Muscle of leg (tissue), 11 donors: ENCODE results near the gene RNF130. TPM values are rescaled to one million over a fixed set of nuclear protein-coding genes. Genes with fewer than 3 reads are reported as not detected.
"Not testable (repeated sequence)": the region's sequence is repeated elsewhere in the genome, so short reads cannot be mapped to it uniquely, and the experiment has no call there.

ENCODE experiments used
- DNase-seq: peaks from one replicate; pipeline ENCODE4 v3.0.0; 2013
- H3K27ac ChIP-seq: one replicate; pipeline ENCODE4 v1.5.1; 2013; ENCODE audit warnings: mild to moderate bottlenecking, low read length, control low read depth
- H3K27me3 ChIP-seq: one replicate; pipeline ENCODE4 v1.6.1; 2013; ENCODE audit warnings: low read length; ENCODE audit not compliant: control insufficient read depth, insufficient read depth
- H3K36me3 ChIP-seq: one replicate; pipeline ENCODE4 v1.6.1; 2013; ENCODE audit warnings: low read length; ENCODE audit not compliant: control insufficient read depth, insufficient read depth
- H3K4me1 ChIP-seq: one replicate; pipeline ENCODE4 v1.6.1; 2013; ENCODE audit warnings: low read length; ENCODE audit not compliant: control insufficient read depth, insufficient read depth
- H3K4me3 ChIP-seq: one replicate; pipeline ENCODE4 v1.5.1; 2013; ENCODE audit warnings: low read length, control low read depth
- H3K9me3 ChIP-seq: replicated peaks from 2 replicates; pipeline ENCODE4 v1.6.1; 2013; ENCODE audit warnings: low read depth, low read length; ENCODE audit not compliant: control insufficient read depth
- WGBS: methylation state at CpG from one replicate; pipeline ENCODE4 v1.1.5; 2013; ENCODE audit warnings: missing lambda C conversion rate; ENCODE audit not compliant: insufficient coverage; 5-methylcytosine and 5-hydroxymethylcytosine counted together
- polyA plus RNA-seq, 8 donors: library from polyadenylated mRNA; unstranded; fragments of 120-200 nt; gene quantifications; one replicate each; pipeline versions ENCODE4 v1.2.1 to v1.2.3, GENCODE V29; 2013; ENCODE audit warnings: inconsistent platforms in 1 of 8, low replicate concordance in 1 of 8; ENCODE audit not compliant: insufficient read length in 8 of 8, insufficient read depth in 1 of 8
- total RNA-seq: library from RNA; stranded (reverse); fragments of 120-200 nt; gene quantifications from one replicate; pipeline ENCODE4 v1.2.4, GENCODE V29; 2013

The RNF130 gene
- total and polyA plus RNA-seq, 9 donors = 34.4 to 45.3 (median 37.0) TPM

DNA sequence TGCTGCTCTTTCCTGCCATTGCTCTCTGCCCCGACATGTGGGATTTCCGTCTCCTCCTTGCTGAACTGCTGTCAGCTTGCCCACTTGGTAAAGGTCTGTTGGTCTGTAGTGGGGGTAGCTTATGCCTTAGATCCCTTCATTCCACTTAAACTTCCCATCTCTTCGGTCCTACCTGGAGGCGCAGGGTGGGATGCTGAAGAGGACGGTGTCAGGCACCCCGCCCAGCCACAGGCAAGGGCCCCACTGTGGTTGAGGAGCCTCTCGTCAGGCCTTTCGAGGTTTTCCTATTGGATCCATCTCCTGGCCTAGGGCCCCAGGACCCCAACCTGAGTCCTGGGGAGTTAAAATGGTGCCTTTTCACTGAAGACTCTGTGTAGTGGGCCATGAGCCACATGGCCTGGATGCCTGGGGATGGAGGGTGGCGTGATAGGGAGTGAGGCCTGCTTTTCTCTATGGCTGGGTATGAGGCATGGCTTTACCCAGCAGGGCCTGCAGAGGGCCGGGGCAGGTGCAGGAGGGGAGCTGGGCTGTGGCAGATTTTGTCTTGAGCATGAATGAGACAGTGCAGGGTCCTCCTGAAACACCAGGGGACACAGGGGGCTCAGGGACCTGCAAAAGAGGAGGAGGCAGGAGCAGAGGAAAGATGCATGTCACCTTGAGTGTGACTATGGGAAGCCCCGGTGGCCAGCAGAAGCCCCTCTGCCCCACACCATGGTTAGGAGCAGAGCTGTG, 25.8 kb upstream of the RNF130 start:
- Histone ChIP-seq H3K27ac (no peak overlapping the region), H3K36me3 (no peaks in the 10 kb centered on the region), H3K27me3 (no peaks in the 10 kb centered on the region), H3K4me1 (no peaks in the 10 kb centered on the region), H3K9me3 (no peaks in the 10 kb centered on the region), H3K4me3 (no peak overlapping the region)
- WGBS = 86% methylated on average over 3 of the region's 11 CpGs
- DNase-seq = no peak

DNA sequence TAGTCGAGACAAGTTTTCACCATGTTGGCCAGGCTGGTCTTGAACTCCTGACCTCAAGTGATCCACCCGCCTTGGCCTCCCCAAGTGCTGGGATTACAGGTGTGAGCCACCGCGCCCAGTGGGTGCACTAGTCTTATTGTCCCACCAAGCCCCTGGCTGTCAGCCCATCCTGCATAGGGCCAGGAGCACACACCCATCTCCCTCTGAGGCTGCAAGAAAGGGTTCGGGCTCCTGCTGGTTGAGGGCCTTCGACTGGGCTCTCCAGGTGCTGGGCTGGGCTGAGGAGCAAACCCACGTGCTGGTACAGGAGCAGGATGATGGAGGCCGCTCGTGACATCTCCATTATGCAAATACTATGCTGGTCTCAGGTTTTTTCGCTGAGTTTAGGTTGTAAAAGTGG, 25.1 kb upstream of the RNF130 start:
- Histone ChIP-seq H3K27ac (no peak overlapping the region), H3K4me1 (no peaks in the 10 kb centered on the region), H3K27me3 (no peaks in the 10 kb centered on the region), H3K9me3 (no peaks in the 10 kb centered on the region), H3K4me3 (no peak overlapping the region), H3K36me3 (no peaks in the 10 kb centered on the region)
- DNase-seq = no peak
- WGBS = 96% methylated on average over 4 of the region's 10 CpGs

DNA sequence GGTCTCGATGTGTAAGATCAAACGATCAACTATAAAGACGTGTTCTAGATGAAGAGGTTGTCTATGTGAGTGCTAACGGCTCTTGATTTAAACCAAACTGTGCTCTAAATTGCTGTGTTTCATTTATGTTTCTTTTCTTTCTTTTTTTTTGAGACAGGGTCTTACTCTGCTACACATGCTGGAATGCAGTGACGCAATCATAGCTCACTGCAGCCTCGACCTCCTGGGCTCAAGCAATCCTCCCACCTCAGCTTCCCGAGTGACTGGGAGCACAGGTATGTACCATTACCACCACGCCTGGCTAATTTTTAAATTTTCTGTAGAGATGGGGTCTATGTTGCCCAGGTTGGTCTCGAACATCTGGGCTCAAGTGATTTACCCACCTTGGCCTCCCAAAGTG, 24.0 kb upstream of the RNF130 start:
- Histone ChIP-seq H3K4me3 (no peak overlapping the region), H3K27me3 (no peaks in the 10 kb centered on the region), H3K36me3 (no peaks in the 10 kb centered on the region), H3K4me1 (peaks cover 6% of the 10 kb centered on the region), H3K27ac (no peak overlapping the region), H3K9me3 (no peaks in the 10 kb centered on the region)
- DNase-seq = no peak
- 80% methylated on average over 2 of the region's 9 CpGs for WGBS

DNA sequence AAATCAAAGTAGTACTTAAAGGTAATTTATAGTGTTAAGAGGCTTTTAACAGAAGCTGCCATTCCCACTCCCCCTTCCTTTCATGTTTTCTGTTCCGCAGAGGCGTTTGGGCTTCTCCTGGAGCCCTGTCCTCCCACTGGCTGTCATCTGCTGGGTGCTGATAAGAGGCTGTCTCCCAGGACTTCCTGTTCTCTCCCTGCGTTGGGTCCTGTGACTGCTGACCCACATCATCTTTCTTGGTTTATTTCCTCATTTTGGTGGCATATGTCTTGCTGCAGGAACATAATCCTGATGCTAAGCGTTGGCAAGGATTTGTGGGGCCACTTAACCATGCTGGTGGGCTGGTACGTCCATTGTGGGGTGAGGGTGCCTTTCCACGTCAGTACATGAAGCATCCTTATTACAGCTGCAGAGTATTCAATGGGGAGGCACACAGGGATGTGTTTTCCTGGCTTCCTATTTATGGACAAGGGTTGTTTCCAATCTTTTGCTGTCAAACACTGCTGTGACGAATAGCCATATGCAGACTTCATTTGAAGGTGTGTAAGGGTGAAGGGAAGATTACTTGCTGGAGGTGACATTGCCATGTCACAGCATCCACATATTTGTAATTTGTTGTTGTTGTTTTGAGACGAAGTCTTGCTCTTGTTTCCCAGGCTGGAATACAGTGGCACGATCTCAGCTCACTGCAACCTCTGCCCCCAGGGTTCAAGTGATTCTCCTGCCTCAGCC, 22.3 kb upstream of the RNF130 start:
- WGBS = 57% methylated on average over 2 of the region's 9 CpGs
- no peak overlapping the region for H3K27ac ChIP-seq

DNA sequence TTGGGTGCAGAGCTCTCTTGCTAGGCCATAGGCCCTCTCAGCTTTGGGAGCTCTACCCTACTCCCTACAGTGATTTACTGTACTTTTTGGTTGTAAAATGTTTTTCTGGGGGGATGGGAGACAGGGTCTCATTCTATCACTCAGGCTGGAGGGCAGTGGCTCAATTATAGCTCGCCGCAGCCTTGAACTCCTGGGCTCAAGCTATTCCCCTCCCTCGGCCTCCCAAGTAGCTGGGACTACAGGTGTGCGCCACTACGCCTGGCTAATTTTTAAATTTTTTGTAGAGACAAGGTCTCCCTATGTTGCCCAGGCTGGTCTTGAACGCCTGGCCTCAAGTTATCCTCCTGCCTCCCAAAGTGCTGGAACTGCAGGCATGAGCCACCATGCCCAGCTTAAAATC, 21.7 kb upstream of the RNF130 start:
- DNase-seq = no peak
- WGBS = 91% methylated on average over 5 of the region's 6 CpGs
- H3K36me3 ChIP-seq = no peaks in the 10 kb centered on the region
- no peaks in the 10 kb centered on the region for H3K27me3 ChIP-seq
- peaks cover 10% of the 10 kb centered on the region for H3K4me1 ChIP-seq
- no peaks in the 10 kb centered on the region for H3K9me3 ChIP-seq
- H3K27ac ChIP-seq = no peak overlapping the region
- H3K4me3 ChIP-seq = no peak overlapping the region

More for the DNA sequence above, 22.3 kb upstream of the RNF130 start:
- H3K9me3 ChIP-seq = no peaks in the 10 kb centered on the region
- DNase-seq = peak; percentile 71
- H3K4me3 ChIP-seq = no peak overlapping the region
- no peaks in the 10 kb centered on the region for H3K27me3 ChIP-seq
- H3K36me3 ChIP-seq = no peaks in the 10 kb centered on the region
- peaks cover 10% of the 10 kb centered on the region for H3K4me1 ChIP-seq

DNA sequence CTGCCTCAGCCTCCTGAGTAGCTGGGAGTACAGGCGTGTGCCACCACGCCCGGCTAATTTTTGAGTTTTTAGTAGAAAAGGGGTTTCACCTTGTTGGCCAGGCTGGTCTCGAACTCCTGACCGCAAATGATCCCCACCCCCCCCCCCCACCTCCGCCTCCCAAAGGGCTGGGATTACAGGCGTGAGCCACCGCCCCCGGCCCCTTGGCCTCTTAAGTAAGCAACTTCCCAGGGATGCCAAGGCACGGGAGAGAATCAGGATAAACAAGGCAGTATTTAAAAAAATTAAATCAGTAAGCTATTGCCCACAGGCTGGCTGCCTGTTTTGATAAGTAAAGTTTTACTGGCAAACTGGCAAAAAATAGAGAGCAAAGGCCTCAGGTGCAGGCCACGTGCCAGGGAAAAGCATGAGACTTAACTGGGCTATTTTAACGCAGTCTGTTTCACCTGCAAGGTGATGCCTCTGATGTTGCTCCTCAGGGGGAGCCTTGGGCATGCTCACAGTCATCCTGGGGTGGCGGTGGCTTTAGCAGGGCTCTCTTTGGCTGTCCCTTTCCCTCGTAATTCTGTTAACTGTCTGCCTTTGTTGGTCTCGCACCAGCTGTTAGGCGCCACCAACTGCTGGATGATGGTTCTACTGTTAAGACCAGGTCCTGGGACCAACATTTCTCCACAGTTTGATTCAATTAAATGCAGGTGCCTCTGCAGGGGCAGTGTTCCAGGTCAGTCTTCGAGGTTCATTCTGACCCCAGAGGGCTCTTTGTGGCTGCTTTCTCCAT, 19.4 kb upstream of the RNF130 start:
- DNase-seq = peak; percentile 42
- Histone ChIP-seq H3K36me3 (no peaks in the 10 kb centered on the region), H3K4me1 (peaks cover 10% of the 10 kb centered on the region), H3K27me3 (no peaks in the 10 kb centered on the region), H3K9me3 (no peaks in the 10 kb centered on the region), H3K4me3 (peak overlapping the region; percentile 52), H3K27ac (no peak overlapping the region)
- WGBS = 17% methylated on average over 8 of the region's 17 CpGs

DNA sequence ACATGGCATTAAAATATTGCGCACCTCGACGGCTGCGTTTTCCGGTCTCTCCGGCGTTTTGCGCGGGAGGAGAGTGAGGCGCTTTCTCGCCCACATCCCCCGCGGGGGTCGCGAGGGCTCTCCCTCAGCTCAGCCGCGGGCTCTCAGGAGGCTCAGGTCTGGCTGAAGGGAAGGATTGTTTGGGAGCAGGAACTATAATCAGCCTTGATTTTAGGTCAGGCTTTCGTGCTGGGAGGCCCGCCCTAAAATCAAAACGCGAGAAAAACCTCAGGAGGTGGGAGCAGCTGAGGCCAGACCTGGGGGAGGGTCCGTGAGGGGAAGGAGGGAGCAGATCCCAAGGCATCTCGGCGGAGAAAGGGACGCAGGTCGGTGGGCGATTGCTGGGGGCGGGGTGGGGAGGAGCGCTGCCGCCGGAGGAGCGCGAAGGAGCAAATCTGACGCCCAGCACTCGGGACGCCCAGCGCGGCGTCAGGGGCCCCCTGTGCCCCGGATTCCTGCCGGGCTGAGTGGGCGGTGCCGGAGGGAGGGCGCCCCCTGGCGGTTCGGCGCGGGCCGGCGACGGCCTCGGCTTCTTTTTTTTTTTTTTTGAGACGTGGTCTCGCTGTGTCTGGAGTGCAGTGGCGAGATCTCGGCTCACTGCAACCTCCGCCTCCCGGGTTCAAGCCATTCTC, 18.7 kb upstream of the RNF130 start:
- WGBS = 2% methylated on average over 51 of the region's 58 CpGs
- H3K27ac ChIP-seq = peak overlapping the region; percentile 79

DNA sequence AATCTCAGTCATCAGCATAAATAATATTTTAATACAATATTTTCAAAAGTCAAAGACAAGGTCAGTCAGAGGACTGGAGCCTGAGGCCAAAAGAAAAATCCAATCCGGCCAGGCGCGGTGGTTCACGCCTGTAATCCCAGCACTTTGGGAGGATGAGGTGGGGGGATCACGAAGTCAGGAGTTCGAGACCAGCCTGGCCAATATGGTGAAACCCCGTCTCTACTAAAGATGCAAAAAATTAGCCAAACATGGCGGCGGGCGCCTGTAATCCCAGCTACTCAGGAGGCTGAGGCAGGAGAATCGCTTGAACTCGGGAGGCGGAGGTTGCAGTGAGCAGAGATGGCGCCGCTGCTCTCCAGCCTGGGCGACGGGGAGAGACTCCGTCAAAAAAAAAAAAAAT, 18.1 kb upstream of the RNF130 start:
- H3K4me3 ChIP-seq = peak overlapping the region; percentile 52
- H3K4me1 ChIP-seq = peaks cover 10% of the 10 kb centered on the region
- H3K9me3 ChIP-seq, DNase-seq, H3K36me3 ChIP-seq, H3K27me3 ChIP-seq: not testable (repeated sequence)
- WGBS = 66% methylated on average over 13 of the region's 18 CpGs
- H3K27ac ChIP-seq = peak overlapping the region; percentile 79

More for the DNA sequence above, 18.7 kb upstream of the RNF130 start:
- Histone ChIP-seq H3K27me3 (peaks cover under 1% of the 10 kb centered on the region), H3K4me1 (peaks cover 10% of the 10 kb centered on the region), H3K36me3 (no peaks in the 10 kb centered on the region), H3K4me3 (peak overlapping the region; percentile 52), H3K9me3 (no peaks in the 10 kb centered on the region)
- DNase-seq = peak; percentile 91

DNA sequence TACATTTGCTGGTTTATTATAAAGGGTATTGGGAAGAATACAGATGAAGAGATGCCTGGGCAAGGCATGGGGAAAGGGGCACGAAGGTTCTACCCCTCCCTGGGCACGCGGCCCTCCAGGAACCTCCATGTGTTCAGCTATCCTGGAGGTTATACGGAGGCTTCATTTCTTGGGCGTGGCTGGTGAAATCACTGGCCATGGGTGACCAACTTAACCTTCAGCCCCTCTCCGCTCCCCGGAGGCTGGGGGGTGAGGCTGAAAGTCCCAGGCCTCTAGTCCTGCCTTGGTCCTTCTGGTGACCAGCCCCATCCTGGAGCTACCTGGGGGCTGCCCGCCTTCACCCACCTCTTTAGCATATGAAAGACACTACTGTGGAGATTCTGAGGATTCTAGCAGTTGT, 17.0 kb upstream of the RNF130 start:
- H3K27me3 ChIP-seq = peaks cover 2% of the 10 kb centered on the region
- no peaks in the 10 kb centered on the region for H3K36me3 ChIP-seq
- no peak overlapping the region for H3K27ac ChIP-seq
- peaks cover 10% of the 10 kb centered on the region for H3K4me1 ChIP-seq
- 93% methylated on average over 4 of the region's 8 CpGs for WGBS
- no peaks in the 10 kb centered on the region for H3K9me3 ChIP-seq
- DNase-seq = no peak
- H3K4me3 ChIP-seq = no peak overlapping the region
